Caco-2 (cell line): Measurements from ENCODE around the gene FGF1. TPM values are rescaled to one million over a fixed set of nuclear protein-coding genes. Genes with fewer than 3 reads are reported as not detected.

ENCODE experiments used
- BruUV-seq: library from RNA; stranded (reverse); fragments of 400-500 nt; replicated peaks from 2 replicates; lab custom pipeline; 2021; lab: Mats Ljungman, UMichigan
- CTCF ChIA-PET: fragments of 300-600 bp; sonication (Branson Sonifier 250); formaldehyde crosslinking; loops from one replicate; lab custom pipeline; 2022; ENCODE audit warnings: antibody characterized with exemption; lab: Charles Lee
- POLR2A ChIA-PET: fragments of 300-600 bp; sonication (Branson Sonifier 250); formaldehyde crosslinking; loops from one replicate; lab custom pipeline; 2022; ENCODE audit warnings: antibody characterized with exemption; lab: Charles Lee
- DNase-seq, 2 experiments: peaks; one replicate each; pipeline versions ENCODE4 v3.0.0 to v3.0.0-alpha.2; 2020 to 2022
- H3K27me3 ChIP-seq: replicated peaks from 2 replicates; pipeline ENCODE4 v1.6.0; 2011; ENCODE audit warnings: low read length; ENCODE audit not compliant: control insufficient read depth, insufficient read depth
- H3K36me3 ChIP-seq: 2 replicates; pipeline ENCODE4 v1.5.1; 2011; ENCODE audit warnings: low read length; ENCODE audit not compliant: control insufficient read depth, insufficient read depth
- H3K4me1 ChIP-seq: fragments of 250-450 bp; sonication (Bioruptor Pico); 2 replicates; pipeline ENCODE4 v1.5.1; 2020; ENCODE audit warnings: mild to moderate bottlenecking
- H3K4me3 ChIP-seq: 2 replicates; pipeline ENCODE4 v1.5.1; 2011; ENCODE audit warnings: low read depth, mild to moderate bottlenecking, control low read depth, low read length
- H3K9me3 ChIP-seq: fragments of 250-450 bp; sonication (Bioruptor Pico); 2 replicates; pipeline ENCODE4 v1.5.1; 2020; ENCODE audit warnings: mild to moderate bottlenecking, moderate library complexity
- H3K27ac Mint-ChIP-seq: one replicate; pipeline ENCODE4 v1.8.0; 2022; ENCODE audit warnings: mixed read lengths; ENCODE audit not compliant: unreplicated experiment
- H3K27me3 Mint-ChIP-seq: one replicate; pipeline ENCODE4 v1.8.0; 2022; ENCODE audit warnings: mixed read lengths; ENCODE audit not compliant: insufficient read depth, unreplicated experiment
- H3K36me3 Mint-ChIP-seq: one replicate; pipeline ENCODE4 v1.8.0; 2022; ENCODE audit warnings: mild to moderate bottlenecking, mixed read lengths; ENCODE audit not compliant: insufficient read depth, unreplicated experiment
- H3K4me1 Mint-ChIP-seq: one replicate; pipeline ENCODE4 v1.8.0; 2022; ENCODE audit warnings: low read depth, mixed read lengths; ENCODE audit not compliant: unreplicated experiment
- H3K4me3 Mint-ChIP-seq: one replicate; pipeline ENCODE4 v1.8.0; 2022; ENCODE audit warnings: mild to moderate bottlenecking, moderate library complexity, mixed read lengths; ENCODE audit not compliant: unreplicated experiment
- H3K9me3 Mint-ChIP-seq: one replicate; pipeline ENCODE4 v1.8.0; 2022; ENCODE audit warnings: mixed read lengths; ENCODE audit not compliant: unreplicated experiment
- CTCF ChIP-seq, 2 experiments: fragments of 200-600 bp in 1 of 2; IDR thresholded peaks; 1 replicate in 1 of 2; 2 replicates in 1 of 2; pipeline versions ENCODE4 v1.5.1 to v1.8.0; 2011 to 2022; ENCODE audit warnings: antibody characterized with exemption in 1 of 2, control low read depth in 1 of 2, inconsistent platforms in 1 of 2, low read depth in 1 of 2, low read length in 1 of 2, mild to moderate bottlenecking in 1 of 2, moderate library complexity in 1 of 2; ENCODE audit not compliant: insufficient read depth in 1 of 2, severe bottlenecking in 1 of 2, unreplicated experiment in 1 of 2
- intact Hi-C: fragments of 100-400 bp; cut with micrococcal nuclease; formaldehyde crosslinking; loops from one replicate; pipeline ENCODE4 v1.10.0; 2022; ENCODE audit not compliant: unreplicated experiment
- total RNA-seq: library from RNA; stranded (reverse); gene quantifications from 2 replicates; pipeline ENCODE4 v1.2.3, GENCODE V29; 2022

FGF1 gene
- total RNA-seq, 1 experiment from 2014 or later = not detected

- no peaks in the 10 kb centered on the region for H3K27me3 ChIP-seq
- intact Hi-C loops = loop anchor here (1.0 kb wide), 4 partner anchors 45 to 458 kb away; no protein-coding TSS in a partner anchor
- Mint-ChIP-seq H3K27ac (no peak overlapping the region), H3K9me3 (no peaks in the 10 kb centered on the region), H3K36me3 (no peaks in the 10 kb centered on the region), H3K4me3 (no peak overlapping the region), H3K27me3 (peaks cover 15% of the 10 kb centered on the region), H3K4me1 (no peaks in the 10 kb centered on the region)
- CTCF ChIA-PET = interaction anchor here (0.8 to 3.4 kb wide), 4 partner anchors 9 to 103 kb away, joined by 3 to 13 read pairs (median 9); no protein-coding TSS in a partner anchor
- no TSS peak for BruUV-seq
- DNase-seq = no peak
- no peak overlapping the region for H3K4me3 ChIP-seq
- H3K36me3 ChIP-seq = no peaks in the 10 kb centered on the region
- no peaks in the 10 kb centered on the region for H3K9me3 ChIP-seq
- no peak for TF ChIP-seq CTCF (IDR thresholded peaks at IDR 0.05; ENCODE audit: insufficient read depth in 1 of 2, low read depth in 1 of 2, low read length in 1 of 2, severe bottlenecking in 1 of 2, unreplicated experiment in 1 of 2)
- POLR2A ChIA-PET = no interaction called here
- H3K4me1 ChIP-seq = no peaks in the 10 kb centered on the region
Measured at GRCh38 chr5:142610176-142611001, 75.5 kb downstream of the FGF1 start.

DNA sequence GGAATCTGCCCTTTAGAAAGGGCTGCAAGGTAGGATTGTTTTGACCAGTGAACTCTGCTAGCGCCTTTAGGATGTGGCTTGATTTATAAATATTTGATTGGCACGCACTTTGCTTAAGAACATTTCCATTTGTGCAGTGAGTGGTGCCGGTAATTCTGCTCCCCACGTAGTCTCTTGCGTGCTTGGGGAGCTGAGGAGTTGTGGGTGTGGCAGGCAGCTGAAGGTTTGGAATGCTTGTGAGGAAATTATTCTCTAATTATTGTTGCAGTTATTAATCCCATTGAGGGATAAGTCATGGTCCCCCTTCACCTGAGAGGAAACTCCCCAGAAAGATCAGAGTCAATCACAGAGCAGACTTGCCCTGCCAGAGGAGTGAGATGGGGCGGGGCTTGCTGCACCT is 76.7 kb downstream of the FGF1 start:
- Histone ChIP-seq H3K4me1 (no peaks in the 10 kb centered on the region), H3K27me3 (no peaks in the 10 kb centered on the region), H3K36me3 (no peaks in the 10 kb centered on the region), H3K4me3 (no peak overlapping the region), H3K9me3 (no peaks in the 10 kb centered on the region)
- no TSS peak for BruUV-seq
- no peak overlapping the region for H3K4me3 Mint-ChIP-seq
- H3K36me3 Mint-ChIP-seq = no peaks in the 10 kb centered on the region
- no peaks in the 10 kb centered on the region for H3K9me3 Mint-ChIP-seq
- CTCF ChIA-PET = interaction anchor here (3.4 kb wide), 1 partner anchor 90 kb away, joined by 13 read pairs; no protein-coding TSS in a partner anchor
- H3K4me1 Mint-ChIP-seq = no peaks in the 10 kb centered on the region
- intact Hi-C loops = no loop called here
- peaks cover 15% of the 10 kb centered on the region for H3K27me3 Mint-ChIP-seq
- H3K27ac Mint-ChIP-seq = no peak overlapping the region
- POLR2A ChIA-PET = no interaction called here
- no peak for DNase-seq
- no peak for TF ChIP-seq CTCF (IDR thresholded peaks at IDR 0.05; ENCODE audit: insufficient read depth in 1 of 2, low read depth in 1 of 2, low read length in 1 of 2, severe bottlenecking in 1 of 2, unreplicated experiment in 1 of 2)

GRCh38 chr5:142608081-142608480 is 77.8 kb downstream of the FGF1 start:
- H3K27me3 ChIP-seq = no peaks in the 10 kb centered on the region
- Mint-ChIP-seq H3K27ac (no peak overlapping the region), H3K36me3 (no peaks in the 10 kb centered on the region), H3K4me1 (no peaks in the 10 kb centered on the region), H3K4me3 (no peak overlapping the region), H3K9me3 (no peaks in the 10 kb centered on the region), H3K27me3 (peaks cover 15% of the 10 kb centered on the region)
- ChIA-PET POLR2A (no interaction called here), CTCF (interaction anchor here (1.1 kb wide), 1 partner anchor 105 kb away, joined by 3 read pairs; no protein-coding TSS in a partner anchor)
- intact Hi-C loops = no loop called here
- H3K4me1 ChIP-seq = no peaks in the 10 kb centered on the region
- DNase-seq = no peak
- H3K36me3 ChIP-seq = no peaks in the 10 kb centered on the region
- no peak overlapping the region for H3K4me3 ChIP-seq
- BruUV-seq = no TSS peak
- TF ChIP-seq CTCF (IDR thresholded peaks at IDR 0.05; ENCODE audit: insufficient read depth in 1 of 2, low read depth in 1 of 2, low read length in 1 of 2, severe bottlenecking in 1 of 2, unreplicated experiment in 1 of 2) = no peak
- no peaks in the 10 kb centered on the region for H3K9me3 ChIP-seq
